HL-60/S4 treated with phorbol 12-myristate 13-acetate at 8.2 ng/mL for 4 days and 3 days (cell line): ENCODE data around the gene RAD51B.

Experiments
- in situ Hi-C: fragments of 300-500 bp; cut with MboI; formaldehyde crosslinking; loops from 2 replicates; pipeline ENCODE4 v1.15.0; 2022; ENCODE audit warnings: low sequenced_read_pairs

Gene RAD51B

GRCh38 chr14:68466491-68466977, 647.0 kb downstream of the RAD51B start:
- in situ Hi-C loops = no loop called here

- in situ Hi-C loops = no loop called here
Measured at GRCh38 chr14:68467425-68467824, 647.8 kb downstream of the RAD51B start.

GRCh38 chr14:68468437-68469207, 649.0 kb downstream of the RAD51B start:
- in situ Hi-C loops = no loop called here

- in situ Hi-C loops = no loop called here
Measured at GRCh38 chr14:68469208-68469713, 649.7 kb downstream of the RAD51B start.

- in situ Hi-C loops = no loop called here
Measured at GRCh38 chr14:68470361-68470760, 650.8 kb downstream of the RAD51B start.

- in situ Hi-C loops = no loop called here
Measured at GRCh38 chr14:68471029-68471963, 651.7 kb downstream of the RAD51B start.

- in situ Hi-C loops = no loop called here
Measured at GRCh38 chr14:68471964-68472508, 652.5 kb downstream of the RAD51B start.

- in situ Hi-C loops = no loop called here
Measured at GRCh38 chr14:68473069-68473468, 653.5 kb downstream of the RAD51B start.

- in situ Hi-C loops = no loop called here
Measured at GRCh38 chr14:68473794-68474193, 654.2 kb downstream of the RAD51B start.

- in situ Hi-C loops = no loop called here
Measured at GRCh38 chr14:68474741-68475140, 655.2 kb downstream of the RAD51B start.

- in situ Hi-C loops = no loop called here
Measured at GRCh38 chr14:68475802-68476201, 656.2 kb downstream of the RAD51B start.

GRCh38 chr14:68476212-68477109, 656.9 kb downstream of the RAD51B start:
- in situ Hi-C loops = no loop called here

GRCh38 chr14:68477110-68477455, 657.5 kb downstream of the RAD51B start:
- in situ Hi-C loops = no loop called here

- in situ Hi-C loops = no loop called here
Measured at GRCh38 chr14:68477461-68478085, 658.0 kb downstream of the RAD51B start.

- in situ Hi-C loops = no loop called here
Measured at GRCh38 chr14:68479247-68479646, 659.7 kb downstream of the RAD51B start.

- in situ Hi-C loops = no loop called here
Measured at GRCh38 chr14:68482018-68482417, 662.4 kb downstream of the RAD51B start.

- in situ Hi-C loops = no loop called here
Measured at GRCh38 chr14:68482772-68483395, 663.3 kb downstream of the RAD51B start.

GRCh38 chr14:68486033-68486732, 666.6 kb downstream of the RAD51B start:
- in situ Hi-C loops = no loop called here

GRCh38 chr14:68486809-68487208, 667.2 kb downstream of the RAD51B start:
- in situ Hi-C loops = no loop called here
